ENCODE results near the gene TLE6. TPM values are rescaled to one million over a fixed set of nuclear protein-coding genes. Genes with fewer than 3 reads are reported as not detected.
A peak's percentile ranks its signal among the peaks of the same experiment; 100 is the strongest.
"Not testable (repeated sequence)": the region's sequence is repeated elsewhere in the genome, so short reads cannot be mapped to it uniquely, and the experiment has no call there.

Gene TLE6
- total RNA-seq, 1 donor from 2014 or later = 0.55 TPM

GRCh38 chr19:2952953-2953481 lies 24.3 kb upstream of the TLE6 start:
- no peak for DNase-seq (ENCODE audit: low spot score)
- H3K4me3 Mint-ChIP-seq (ENCODE audit: unreplicated experiment) = no peak overlapping the region
- H3K27ac Mint-ChIP-seq (ENCODE audit: unreplicated experiment) = no peak overlapping the region

GRCh38 chr19:2957160-2957559 lies 20.2 kb upstream of the TLE6 start:
- no peak for DNase-seq (ENCODE audit: low spot score)
- TF ChIP-seq CTCF (IDR thresholded peaks at IDR 0.05) = no peak
- H3K27me3 Mint-ChIP-seq (ENCODE audit: low read depth) = peaks cover 6% of the 10 kb centered on the region
- H3K27ac Mint-ChIP-seq (ENCODE audit: unreplicated experiment) = no peak overlapping the region
- peaks cover 3% of the 10 kb centered on the region for H3K4me1 Mint-ChIP-seq (ENCODE audit: low read depth)
- H3K4me3 Mint-ChIP-seq (ENCODE audit: unreplicated experiment) = no peak overlapping the region
- H3K36me3 Mint-ChIP-seq (ENCODE audit: low read depth) = no peaks in the 10 kb centered on the region
- no peaks in the 10 kb centered on the region for H3K9me3 Mint-ChIP-seq (ENCODE audit: low read depth)

More at GRCh38 chr19:2952953-2953481, 24.3 kb upstream of the TLE6 start:
- H3K36me3 Mint-ChIP-seq (ENCODE audit: low read depth) = no peaks in the 10 kb centered on the region
- H3K27me3 Mint-ChIP-seq (ENCODE audit: low read depth) = peaks cover 2% of the 10 kb centered on the region
- peaks cover 14% of the 10 kb centered on the region for H3K4me1 Mint-ChIP-seq (ENCODE audit: low read depth)
- TF ChIP-seq CTCF (IDR thresholded peaks at IDR 0.05) = no peak
- H3K9me3 Mint-ChIP-seq (ENCODE audit: low read depth) = no peaks in the 10 kb centered on the region

DNA sequence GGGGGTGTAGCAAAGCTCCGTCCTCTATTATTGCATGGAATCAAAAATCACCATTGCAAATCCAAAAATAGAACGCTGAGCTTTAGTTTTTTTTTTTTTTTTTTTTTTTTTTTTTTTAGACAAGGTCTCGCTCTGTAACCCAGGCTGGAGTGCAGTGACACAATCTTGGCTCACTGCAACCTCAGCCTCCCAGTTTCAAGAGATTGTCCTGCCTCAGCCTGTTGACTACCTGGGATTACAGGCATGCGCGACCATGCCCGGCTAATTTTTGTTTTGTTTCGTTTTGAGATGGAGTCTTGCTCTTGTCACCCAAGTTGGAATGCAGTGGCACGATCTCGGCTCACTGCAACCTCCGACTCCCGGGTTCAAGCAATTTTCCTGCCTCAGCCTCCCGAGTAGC lies 17.2 kb upstream of the TLE6 start:
- no peak overlapping the region for H3K27ac Mint-ChIP-seq (ENCODE audit: unreplicated experiment)

DNA sequence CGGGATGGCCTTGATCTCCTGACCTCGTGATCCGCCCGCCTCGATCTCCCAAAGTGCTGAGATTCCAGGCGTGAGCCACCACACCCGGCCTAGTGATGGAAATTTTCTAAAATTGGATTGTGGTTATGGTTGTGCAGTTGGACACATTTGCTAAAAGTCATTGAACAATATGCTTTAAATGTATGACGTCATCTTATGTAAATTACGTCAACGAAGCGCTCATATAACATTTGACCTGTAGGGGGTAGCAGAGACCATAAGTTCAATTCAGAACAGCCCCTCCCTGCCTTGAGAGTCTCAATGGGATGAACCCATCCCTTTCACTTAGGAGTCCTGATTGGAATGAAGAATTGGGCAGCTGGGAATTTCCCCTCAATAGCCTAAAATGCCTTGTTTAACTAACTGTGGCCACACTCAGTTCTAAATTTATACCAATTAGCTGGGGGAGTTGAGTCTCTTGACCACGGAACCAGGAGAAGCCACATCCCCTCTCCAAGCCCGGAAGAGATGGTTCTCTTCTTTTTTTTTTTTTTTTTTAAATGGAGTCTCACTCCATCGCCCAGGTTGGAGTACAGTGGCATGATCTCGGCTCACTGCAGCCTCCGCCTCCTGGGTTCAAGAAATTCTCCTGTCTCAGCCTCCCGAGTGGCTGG lies 15.2 kb upstream of the TLE6 start:
- Mint-ChIP-seq H3K27me3 (ENCODE audit: low read depth) (peaks cover 6% of the 10 kb centered on the region), H3K36me3 (ENCODE audit: low read depth) (no peaks in the 10 kb centered on the region), H3K4me3 (ENCODE audit: unreplicated experiment) (peak overlapping the region; percentile 25), H3K9me3 (ENCODE audit: low read depth) (no peaks in the 10 kb centered on the region), H3K27ac (ENCODE audit: unreplicated experiment) (no peak overlapping the region), H3K4me1 (ENCODE audit: low read depth) (peaks cover 5% of the 10 kb centered on the region)
- DNase-seq (ENCODE audit: low spot score) = no peak
- TF ChIP-seq CTCF (IDR thresholded peaks at IDR 0.05) = peak; percentile 91

More for the DNA sequence above, 17.2 kb upstream of the TLE6 start:
- H3K9me3 Mint-ChIP-seq (ENCODE audit: low read depth) = no peaks in the 10 kb centered on the region
- no peak for DNase-seq (ENCODE audit: low spot score)
- TF ChIP-seq CTCF (IDR thresholded peaks at IDR 0.05) = no peak
- H3K36me3 Mint-ChIP-seq (ENCODE audit: low read depth) = no peaks in the 10 kb centered on the region
- peaks cover 6% of the 10 kb centered on the region for H3K27me3 Mint-ChIP-seq (ENCODE audit: low read depth)
- peaks cover 5% of the 10 kb centered on the region for H3K4me1 Mint-ChIP-seq (ENCODE audit: low read depth)
- no peak overlapping the region for H3K4me3 Mint-ChIP-seq (ENCODE audit: unreplicated experiment)

DNA sequence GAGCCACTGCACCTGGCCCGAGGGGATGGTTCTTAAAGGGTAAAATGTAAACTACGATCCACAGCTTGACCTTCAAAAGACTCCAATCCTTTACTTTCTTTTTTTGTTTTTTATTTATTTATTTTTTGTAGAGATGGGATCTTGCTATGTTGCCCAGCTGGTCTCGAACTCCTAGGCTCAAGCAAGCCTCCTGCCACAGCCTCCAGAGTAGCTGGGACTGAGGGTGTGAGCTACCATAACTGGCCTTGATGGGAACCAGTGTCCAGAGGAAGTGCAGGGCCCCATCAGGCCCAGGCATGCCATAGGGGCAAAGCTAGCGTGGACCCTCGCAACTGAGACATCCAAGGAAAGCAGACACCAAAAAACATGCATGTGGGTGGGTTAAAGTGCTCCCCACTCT lies 14.2 kb upstream of the TLE6 start:
- no peak overlapping the region for H3K27ac Mint-ChIP-seq (ENCODE audit: unreplicated experiment)
- no peak for DNase-seq (ENCODE audit: low spot score)
- no peak for TF ChIP-seq CTCF (IDR thresholded peaks at IDR 0.05)
- peaks cover 3% of the 10 kb centered on the region for H3K27me3 Mint-ChIP-seq (ENCODE audit: low read depth)
- no peaks in the 10 kb centered on the region for H3K36me3 Mint-ChIP-seq (ENCODE audit: low read depth)
- H3K4me3 Mint-ChIP-seq (ENCODE audit: unreplicated experiment) = no peak overlapping the region
- H3K4me1 Mint-ChIP-seq (ENCODE audit: low read depth) = peaks cover 5% of the 10 kb centered on the region
- no peaks in the 10 kb centered on the region for H3K9me3 Mint-ChIP-seq (ENCODE audit: low read depth)

- H3K4me3 Mint-ChIP-seq (ENCODE audit: unreplicated experiment); H3K36me3 Mint-ChIP-seq (ENCODE audit: low read depth); H3K27ac Mint-ChIP-seq (ENCODE audit: unreplicated experiment); H3K4me1 Mint-ChIP-seq (ENCODE audit: low read depth); H3K9me3 Mint-ChIP-seq (ENCODE audit: low read depth); H3K27me3 Mint-ChIP-seq (ENCODE audit: low read depth); DNase-seq (ENCODE audit: low spot score): not testable (repeated sequence)
Measured at GRCh38 chr19:2963631-2964030, 13.7 kb upstream of the TLE6 start.

Measured in chondrocyte (in vitro differentiated cells).